Amniotic stem cell (primary cell): ENCODE measurements around the gene NAXD.
"Not testable (repeated sequence)": the region's sequence is repeated elsewhere in the genome, so short reads cannot be mapped to it uniquely, and the experiment has no call there.

Source experiments
- DNase-seq: peaks from one replicate; lab custom pipeline; 2025; lab: John Stamatoyannopoulos, UW

The NAXD gene

GRCh38 chr13:110628477-110628793 is 13.1 kb downstream of the NAXD start:
- no peak for DNase-seq

GRCh38 chr13:110628952-110629701 is 13.8 kb downstream of the NAXD start:
- DNase-seq: no peak

GRCh38 chr13:110629735-110630134 is 14.4 kb downstream of the NAXD start:
- no peak for DNase-seq

GRCh38 chr13:110630566-110631119 is 15.3 kb downstream of the NAXD start:
- DNase-seq: no peak

- not testable (repeated sequence) for DNase-seq
Observed at GRCh38 chr13:110632255-110632654, 16.9 kb downstream of the NAXD start.

DNA sequence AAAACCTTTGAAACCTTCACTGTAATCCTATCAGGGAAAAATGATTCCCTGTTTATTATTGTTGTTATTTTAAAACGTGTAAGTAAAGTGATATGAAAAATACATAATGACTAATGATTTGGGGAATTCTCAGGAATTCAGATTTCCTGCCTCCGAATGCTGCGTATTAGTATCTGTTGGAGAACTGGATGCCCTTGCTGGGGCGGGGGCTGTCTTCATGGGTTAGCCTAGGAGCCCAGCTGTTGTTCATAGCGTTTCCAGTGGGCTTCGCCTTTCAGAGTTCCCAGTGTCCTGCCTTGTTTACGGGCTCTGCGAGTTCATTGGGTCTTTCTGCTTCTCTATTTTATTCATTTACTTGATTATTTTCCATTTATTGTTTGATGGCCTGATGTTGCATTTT is 18.4 kb downstream of the NAXD start:
- no peak for DNase-seq

DNA sequence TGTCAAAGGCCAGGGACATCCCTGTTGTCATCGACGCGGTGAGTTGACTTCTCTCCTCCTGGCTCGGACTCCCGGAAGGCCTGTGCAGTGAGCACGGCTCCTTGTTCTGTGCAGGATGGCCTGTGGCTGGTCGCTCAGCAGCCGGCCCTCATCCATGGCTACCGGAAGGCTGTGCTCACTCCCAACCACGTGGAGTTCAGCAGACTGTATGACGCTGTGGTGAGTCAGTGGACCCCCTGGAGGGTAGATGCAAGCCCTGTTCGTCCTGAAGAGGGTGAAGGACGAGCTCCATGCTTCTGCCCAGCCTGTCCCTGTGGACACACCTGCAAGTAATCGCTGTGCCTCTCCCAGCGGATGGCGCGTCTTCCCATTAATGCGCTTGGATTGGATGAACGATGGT is 19.2 kb downstream of the NAXD start:
- no peak for DNase-seq

DNA sequence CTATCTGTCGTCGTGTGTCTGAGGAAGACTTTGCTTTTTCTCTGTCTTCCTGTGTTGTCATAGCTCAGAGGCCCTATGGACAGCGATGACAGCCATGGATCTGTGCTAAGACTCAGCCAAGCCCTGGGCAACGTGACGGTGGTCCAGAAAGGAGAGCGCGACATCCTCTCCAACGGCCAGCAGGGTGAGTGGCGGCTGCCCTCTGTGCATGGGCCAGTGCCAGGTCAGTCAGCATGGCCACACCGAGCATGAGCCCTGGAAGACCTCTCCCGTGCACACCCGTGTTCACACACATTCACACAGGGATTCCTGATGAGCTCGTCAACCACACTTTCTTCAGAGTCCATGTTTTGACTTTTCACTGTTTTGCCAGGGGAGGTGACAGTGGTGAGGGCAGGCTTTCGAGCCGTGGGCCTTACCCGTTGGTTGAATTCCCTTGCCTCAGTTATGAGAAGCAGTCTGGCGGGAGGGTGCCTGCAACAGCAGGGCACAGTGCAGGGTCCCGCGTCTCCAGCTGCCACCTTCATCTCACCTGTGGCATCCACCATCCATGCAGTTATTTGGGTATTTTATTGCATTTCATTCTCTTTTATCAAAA is 20.2 kb downstream of the NAXD start:
- no peak for DNase-seq

DNA sequence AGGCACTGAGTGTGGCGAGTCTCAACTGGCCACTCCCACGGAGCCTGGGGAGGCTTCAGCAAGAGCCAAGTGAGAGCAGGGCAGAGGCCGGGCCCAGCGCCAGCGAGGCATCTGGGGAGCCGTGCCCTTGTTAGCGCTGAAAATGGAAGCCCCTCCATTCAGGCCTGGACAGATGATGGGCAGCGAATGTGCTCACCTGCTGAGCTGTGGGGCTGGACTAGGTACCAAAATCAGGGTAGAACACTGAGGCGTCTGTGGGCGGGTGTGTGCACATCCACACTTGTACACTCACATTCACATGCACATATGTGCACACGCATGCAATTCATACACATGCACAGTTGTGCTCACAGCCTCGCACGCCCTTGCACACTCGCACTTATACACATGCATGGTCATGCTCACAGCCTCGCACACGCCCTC is 20.7 kb downstream of the NAXD start:
- no peak for DNase-seq

DNA sequence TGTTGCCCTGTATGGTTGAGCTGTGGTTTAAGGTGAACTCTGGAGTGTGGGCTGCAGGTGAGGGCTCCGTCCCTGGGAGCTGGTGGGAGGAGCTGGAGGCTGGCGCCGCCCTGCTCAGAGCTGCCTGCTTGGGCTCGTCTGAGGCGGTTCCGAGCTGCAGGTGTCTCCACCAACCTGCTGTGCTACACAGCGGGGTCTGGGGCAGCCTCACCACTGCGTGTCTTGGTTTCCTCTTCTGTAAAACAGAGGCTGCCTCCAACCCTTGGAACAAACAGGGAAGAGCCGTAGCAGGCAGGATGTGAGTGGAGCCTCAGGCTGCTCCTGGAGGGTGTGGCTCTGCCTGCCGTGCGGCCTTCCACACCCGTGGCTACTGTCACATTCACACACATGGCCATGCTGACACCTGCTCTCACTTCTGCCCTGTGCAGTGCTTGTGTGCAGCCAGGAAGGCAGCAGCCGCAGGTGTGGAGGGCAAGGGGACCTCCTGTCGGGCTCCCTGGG is 21.4 kb downstream of the NAXD start:
- no peak for DNase-seq

DNA sequence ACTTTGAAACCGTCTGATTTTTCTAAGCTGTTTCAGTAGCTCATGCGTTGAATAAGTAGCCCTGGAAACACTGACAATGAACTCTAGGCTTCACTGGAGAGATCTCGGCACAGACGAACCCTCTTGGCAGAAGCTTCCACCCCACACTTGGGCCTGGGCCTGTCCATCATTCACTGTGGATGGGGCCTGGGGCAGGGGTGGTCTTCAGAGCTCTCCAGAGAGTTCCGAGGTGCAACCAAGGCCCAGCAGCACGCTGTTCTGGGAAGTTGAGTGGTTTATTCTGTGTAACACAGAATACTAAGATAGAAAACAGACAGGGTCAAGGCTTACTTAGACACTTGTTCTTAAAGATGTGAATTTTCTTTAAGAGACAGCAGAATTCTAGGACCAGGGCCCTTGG is 21.9 kb downstream of the NAXD start:
- DNase-seq: no peak

DNA sequence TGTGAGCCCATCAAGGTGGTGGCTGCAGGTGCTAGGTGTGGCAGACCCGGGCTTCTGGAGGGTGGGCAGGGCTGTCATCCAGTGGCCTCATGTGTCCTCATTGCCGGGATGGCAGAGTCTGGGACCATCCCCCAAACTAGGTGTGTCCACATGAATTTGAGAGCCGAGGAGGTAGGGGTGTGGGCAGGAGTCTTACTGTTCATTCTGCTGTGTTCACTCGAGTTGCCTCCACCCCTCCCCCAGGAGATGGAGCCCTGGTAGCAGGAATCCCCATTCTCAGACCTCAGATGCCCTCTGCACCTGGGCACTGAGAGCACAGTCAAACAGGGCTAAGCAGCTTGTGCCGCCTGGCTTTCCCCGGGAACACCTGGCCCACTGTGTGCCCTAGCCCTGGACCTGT is 22.4 kb downstream of the NAXD start:
- DNase-seq: no peak

GRCh38 chr13:110638257-110638656 is 22.9 kb downstream of the NAXD start:
- DNase-seq: no peak

DNA sequence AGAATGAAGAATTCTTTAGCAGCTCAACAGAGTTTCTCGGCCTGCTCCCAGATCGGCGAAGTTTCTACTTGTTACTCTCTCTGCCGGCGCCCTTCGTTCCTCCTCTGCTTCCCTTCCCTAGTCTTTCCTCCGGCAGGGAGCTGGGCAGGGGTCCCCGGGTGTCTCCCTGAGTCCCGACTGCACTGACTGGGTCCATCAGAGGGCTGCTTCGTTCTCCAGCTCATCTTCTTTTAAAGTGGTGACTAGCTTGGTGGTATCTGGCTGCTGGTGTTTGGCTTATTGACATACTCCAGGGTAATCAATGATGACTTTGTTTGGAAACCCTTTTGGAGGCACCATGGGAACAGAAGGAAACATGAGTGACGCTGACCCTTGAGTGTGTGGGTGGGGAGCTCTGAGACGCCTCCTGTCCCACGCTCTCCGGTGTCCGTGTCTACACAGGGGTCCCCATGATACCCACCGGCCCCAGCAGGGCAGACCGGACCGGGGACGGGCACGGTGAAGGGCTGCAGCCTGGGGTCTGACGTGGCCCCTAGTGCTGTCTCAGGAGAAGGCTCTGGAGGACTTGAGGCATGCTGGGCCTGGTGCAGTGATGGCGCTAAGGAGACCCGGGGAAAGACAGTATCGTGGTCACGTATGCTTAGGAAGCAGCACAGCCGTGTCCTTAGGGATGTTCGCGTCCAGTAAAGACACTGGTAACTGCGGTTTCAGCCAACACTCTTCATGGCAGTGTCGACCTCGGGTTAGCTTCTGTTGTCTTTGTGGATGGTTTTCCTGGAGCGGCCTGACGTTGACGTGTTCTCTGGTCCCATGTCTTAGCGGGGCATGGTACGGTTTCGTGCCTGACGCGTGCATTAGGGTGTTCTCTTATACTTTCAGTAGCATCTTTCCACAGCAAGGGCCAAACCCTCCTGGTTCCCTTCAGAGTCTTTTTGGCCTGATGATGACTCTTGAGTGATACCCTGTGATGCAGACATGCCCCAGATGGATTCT is 23.8 kb downstream of the NAXD start:
- no peak for DNase-seq

DNA sequence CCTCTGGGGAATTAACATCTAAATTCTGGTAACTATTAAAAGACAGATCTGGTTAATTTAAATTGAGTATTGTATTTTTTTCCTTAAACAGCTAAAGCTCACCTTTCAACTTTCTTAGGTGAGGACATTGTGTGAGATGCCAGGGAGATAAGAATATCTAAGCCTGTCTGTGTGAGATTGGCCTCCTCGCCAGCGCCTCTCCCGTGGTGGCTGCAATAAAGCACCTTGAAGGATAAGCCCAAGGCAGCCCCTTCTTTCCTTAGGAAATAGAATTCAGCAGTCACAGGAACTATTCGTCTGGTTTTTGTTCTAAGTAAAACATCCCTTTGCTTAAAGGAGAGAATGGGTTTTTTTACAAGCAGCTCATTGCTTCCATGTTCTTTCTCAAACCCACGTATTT is 24.6 kb downstream of the NAXD start:
- no peak for DNase-seq

DNA sequence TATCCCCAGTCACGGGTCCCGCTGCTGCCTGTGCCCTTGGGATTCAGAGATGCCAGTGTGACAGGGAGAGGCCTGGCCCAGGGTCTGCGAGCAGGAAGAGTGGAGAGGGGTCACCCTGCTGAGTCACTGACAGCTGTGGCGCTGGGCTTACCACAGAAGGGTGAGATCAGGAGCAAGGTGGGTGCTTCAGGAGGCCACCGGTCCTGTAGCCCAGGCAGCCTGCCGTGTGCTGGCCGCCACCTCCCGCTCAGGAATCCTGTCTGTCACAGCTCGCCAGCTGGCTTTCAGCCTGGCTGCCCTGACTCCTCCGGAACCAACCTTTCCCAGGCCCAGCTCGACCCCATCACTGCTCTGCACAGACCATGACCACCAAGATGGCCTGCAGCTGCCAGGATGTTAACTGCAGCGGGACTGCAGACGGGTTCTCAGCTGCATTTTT is 25.3 kb downstream of the NAXD start:
- DNase-seq: no peak

GRCh38 chr13:110641055-110642015 is 26.0 kb downstream of the NAXD start:
- DNase-seq: no peak

DNA sequence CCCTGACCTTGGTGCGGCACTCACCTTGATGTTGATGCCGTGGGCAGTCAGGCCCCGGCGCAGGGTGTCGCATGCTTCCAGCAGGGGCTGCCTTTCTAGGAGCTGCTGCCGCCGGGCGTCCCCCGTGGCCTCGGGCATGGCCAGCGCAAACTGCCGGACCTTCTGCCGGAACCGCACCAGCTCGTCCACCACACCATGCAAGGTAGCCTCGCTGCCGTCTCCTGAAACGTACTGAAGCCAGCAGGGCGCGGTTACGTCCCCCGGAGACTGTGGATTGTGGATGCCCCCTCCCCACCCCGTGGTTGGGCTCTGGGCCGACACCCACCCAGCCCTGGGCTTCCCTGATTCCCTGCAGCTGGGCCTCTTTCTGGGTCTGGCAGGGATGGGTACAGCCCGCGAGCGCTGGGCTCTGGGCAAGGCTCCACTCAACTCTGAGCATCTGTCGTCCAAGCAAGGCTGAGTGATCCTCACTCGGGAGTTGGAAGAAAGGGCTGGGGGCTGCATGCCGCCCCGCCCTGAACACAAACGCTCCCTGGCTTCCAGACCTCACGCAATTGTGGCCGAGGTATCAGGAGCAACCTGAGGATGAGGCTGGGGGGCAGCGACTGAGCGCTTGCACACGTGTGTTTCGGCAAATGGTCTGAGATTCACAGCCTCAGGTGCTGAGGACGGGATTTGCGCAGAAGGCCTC is 27.1 kb downstream of the NAXD start:
- DNase-seq: no peak

GRCh38 chr13:110643324-110643723 is 28.0 kb downstream of the NAXD start:
- DNase-seq: no peak

DNA sequence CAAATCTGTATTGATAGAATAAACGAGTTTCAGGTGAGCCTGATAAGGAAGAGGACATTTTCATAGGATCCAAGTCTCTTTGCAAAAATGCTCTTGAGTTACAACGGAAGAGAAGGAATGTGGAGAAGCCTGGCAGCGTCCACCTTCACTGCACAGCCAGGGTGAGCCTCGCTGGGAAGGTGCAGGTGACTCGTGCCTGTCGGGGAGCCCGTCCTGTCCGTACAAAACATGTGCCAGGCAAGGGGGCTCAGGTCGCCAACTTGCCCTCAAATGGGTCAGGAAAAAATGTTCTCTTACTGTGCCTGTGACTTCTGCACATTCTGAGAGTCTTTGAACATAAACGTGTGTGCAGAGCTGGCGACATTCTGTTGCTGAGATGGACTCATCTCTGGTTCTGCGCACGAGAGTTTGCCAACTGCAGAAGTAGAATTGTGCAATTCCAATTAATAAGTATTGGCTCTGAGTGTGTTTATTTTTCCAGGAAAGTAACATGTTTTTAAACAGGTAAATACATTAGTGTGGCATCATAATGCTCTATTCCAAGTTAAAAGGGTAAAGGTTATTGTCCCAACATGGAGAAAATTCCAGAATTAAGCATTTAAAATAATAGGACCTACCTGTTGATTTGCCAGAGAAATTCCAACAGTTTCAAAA is 28.6 kb downstream of the NAXD start:
- no peak for DNase-seq
